ENCODE data around the gene RTN3.

DNA sequence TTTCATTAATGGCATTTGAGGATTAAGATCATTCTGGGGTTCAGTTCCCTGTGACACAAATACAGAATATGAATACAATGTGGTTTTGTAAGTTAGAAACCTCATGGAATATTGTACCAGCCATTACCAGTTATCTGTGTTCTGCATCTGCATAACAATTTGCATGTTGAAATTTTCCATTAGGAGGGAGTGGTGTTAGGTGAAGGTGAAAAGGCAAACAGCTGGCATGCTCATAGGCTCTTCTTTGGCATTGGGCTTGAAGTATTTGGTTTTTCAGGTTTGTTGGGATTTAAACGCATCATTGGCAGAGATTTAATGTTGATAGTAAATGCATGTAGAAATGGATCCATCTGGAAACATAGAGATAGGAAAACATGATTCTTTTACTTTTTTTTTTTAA is 18.6 kb downstream of the RTN3 start:
- TF ChIP-seq, protein P1, sequence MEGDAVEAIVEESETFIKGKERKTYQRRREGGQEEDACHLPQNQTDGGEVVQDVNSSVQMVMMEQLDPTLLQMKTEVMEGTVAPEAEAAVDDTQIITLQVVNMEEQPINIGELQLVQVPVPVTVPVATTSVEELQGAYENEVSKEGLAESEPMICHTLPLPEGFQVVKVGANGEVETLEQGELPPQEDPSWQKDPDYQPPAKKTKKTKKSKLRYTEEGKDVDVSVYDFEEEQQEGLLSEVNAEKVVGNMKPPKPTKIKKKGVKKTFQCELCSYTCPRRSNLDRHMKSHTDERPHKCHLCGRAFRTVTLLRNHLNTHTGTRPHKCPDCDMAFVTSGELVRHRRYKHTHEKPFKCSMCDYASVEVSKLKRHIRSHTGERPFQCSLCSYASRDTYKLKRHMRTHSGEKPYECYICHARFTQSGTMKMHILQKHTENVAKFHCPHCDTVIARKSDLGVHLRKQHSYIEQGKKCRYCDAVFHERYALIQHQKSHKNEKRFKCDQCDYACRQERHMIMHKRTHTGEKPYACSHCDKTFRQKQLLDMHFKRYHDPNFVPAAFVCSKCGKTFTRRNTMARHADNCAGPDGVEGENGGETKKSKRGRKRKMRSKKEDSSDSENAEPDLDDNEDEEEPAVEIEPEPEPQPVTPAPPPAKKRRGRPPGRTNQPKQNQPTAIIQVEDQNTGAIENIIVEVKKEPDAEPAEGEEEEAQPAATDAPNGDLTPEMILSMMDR (IDR thresholded peaks at IDR 0.05): no peak
- TF ChIP-seq POLR2A (IDR thresholded peaks at IDR 0.05) (no peak), EP300 (IDR thresholded peaks at IDR 0.05) (no peak), POLR2AphosphoS5 (IDR thresholded peaks at IDR 0.05) (no peak)

Measured in gastroesophageal sphincter (tissue), 3 donors.